GM23248 (cell line): Measurements from ENCODE around the gene COA3.

Experiments
- EZH2 ChIP-seq: fragments of 200-600 bp; sonication (generic); IDR thresholded peaks from 2 replicates; pipeline ENCODE4 v1.6.1; 2018; ENCODE audit warnings: antibody characterized with exemption, mild to moderate bottlenecking; ENCODE audit not compliant: insufficient read depth, poor library complexity, severe bottlenecking
- EZH2phosphoT487 ChIP-seq: fragments of 200-600 bp; sonication (generic); IDR thresholded peaks from 2 replicates; pipeline ENCODE4 v1.6.1; 2018; ENCODE audit warnings: antibody characterized with exemption, moderate library complexity, mild to moderate bottlenecking, low read depth; ENCODE audit not compliant: insufficient read depth

- TF ChIP-seq EZH2 (no peak), EZH2phosphoT487 (no peak)
Measured at GRCh38 chr17:42784409-42784808, 14.1 kb downstream of the COA3 start.
